ENCODE data around the gene RNF8.
"Not testable (repeated sequence)": the region's sequence is repeated elsewhere in the genome, so short reads cannot be mapped to it uniquely, and the experiment has no call there.

The RNF8 gene

DNA sequence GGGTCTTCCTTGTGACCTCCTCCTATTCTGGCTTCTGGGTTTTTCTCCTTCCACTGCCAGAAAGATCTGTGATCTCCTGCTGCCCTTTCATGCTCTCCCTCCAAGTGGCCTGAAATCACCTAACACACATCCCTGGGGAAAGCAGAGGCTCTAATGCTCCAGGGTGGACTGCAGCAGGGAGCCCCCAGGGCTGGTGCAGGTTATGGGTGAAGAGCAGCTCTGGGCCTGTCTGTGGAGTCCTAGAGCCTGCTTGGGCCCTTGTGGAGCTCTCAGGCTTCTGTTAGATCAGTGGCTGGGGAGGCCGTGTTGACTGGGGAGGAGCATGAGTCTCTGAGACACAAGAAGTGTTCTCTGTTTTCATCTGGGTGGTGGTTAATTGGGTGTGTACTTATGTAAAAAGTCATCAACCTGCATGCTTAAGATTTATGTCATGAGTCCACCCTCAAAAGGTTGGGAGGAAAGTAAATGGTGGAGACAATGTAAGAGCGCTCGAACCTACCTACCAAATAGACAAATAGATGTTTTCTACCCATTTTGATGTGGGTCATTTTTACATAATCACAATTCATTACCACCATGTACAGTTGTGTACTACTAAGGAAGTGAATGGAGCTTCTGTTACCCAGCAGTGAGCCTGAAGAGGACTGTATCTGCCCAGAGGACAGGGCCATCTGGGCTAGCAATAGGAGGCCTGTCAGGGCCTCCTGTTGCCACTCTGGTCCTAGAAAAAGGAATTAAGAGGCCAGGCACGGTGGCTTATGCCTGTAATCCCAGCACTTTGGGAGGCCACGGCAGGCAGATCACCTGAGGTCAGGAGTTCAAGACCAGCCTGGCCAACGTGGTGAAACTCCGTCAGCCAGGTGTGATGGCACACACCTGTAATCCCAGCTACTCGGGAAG lies 32.0 kb upstream of the RNF8 start:
- DNase-seq: no peak

DNA sequence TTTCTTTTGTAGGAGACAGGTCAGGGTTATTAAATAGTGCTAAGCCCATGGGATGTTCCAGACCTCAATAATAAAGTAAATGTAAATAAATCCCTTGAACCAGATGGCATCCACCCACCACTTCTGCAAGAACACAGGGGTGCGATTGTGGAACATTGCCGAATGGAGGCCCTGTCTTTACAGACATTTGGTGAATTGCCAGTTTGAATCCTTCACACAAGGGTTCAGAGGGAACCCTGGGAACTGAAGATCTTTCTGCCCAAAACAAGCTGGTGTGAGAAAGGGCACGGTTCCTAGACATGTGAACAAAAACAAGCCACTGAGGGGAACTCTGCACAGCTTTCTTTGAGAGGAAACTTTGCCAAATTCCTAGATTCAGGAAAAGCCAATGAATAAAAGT lies 30.2 kb upstream of the RNF8 start:
- DNase-seq: no peak

DNA sequence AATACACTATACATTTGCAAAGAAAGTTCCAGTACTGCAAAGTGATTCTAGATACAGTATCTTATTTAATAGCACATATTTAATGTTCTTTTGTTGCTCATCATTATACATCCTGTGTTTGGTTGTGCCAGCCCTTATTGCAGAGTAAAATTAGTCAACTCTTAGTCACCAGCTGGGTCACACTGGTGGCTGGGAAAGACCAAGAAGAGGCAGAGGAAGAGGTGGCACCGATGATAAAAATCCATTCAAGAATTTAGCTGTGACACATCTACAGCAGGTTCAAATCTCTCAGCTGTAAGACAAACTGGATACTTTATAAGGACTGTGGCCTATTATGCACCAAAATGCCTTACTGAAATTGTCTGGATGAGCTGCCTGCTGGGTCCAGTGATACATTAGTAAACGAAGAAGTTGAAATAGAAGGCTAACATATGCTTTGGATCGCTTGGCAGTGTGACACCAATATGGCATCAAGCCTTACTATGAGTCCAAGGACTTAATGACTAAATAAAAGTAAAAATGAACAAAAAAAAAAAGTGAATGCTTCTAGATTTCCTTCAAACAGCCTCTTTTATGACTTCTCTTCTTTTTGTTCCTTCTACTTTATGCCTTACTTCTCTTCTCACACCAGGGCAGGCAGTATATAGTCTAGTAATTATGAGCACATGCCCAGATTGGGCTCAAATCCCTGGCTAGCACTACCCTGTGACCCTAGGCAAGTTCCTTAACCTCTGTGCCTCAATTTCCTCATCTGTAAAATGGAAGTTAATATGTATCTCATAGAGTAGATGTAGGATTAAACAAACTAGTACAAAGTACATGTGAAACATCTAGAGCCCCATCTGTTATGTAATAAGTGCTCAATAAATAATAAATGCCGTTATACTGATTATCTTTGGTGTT lies 29.4 kb upstream of the RNF8 start:
- DNase-seq: no peak

DNA sequence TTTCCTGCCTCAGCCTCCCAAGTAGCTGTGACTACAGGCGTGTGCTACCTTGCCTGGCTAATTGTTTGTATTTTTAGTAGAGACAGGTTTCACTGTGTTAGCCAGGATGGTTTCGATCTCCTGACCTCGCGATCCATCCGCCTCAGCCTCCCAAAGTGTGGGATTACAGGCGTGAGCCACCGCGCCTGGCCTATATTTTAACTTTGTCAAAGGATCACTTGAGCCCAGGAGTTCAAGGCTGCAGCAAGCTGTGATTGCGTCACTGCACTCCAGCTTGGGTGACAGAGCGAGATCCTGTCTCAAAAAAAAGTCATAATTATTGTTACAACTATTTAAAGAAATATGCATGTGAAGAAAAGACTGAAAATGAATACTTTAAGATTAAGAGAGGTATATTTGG lies 23.4 kb upstream of the RNF8 start:
- not testable (repeated sequence) for DNase-seq

DNA sequence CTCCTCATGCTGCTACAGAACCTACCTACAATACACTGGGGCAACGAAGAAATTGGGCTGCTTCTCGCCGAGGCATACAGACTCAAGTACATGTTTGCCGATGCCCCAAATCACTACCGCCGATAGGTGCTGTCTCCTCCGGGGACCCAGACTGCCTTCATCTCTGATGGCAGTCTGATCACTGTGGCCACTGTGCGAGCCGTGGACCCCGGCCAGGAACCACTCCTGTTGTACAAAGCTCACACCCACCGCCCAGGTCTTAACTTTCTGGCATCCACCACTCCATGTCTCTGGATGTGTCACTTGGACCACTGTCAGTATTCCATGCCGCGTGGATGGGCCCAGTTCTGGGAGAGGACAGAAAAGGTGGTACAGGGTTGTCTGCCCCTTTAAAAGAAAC lies 22.7 kb upstream of the RNF8 start:
- no peak for DNase-seq

DNA sequence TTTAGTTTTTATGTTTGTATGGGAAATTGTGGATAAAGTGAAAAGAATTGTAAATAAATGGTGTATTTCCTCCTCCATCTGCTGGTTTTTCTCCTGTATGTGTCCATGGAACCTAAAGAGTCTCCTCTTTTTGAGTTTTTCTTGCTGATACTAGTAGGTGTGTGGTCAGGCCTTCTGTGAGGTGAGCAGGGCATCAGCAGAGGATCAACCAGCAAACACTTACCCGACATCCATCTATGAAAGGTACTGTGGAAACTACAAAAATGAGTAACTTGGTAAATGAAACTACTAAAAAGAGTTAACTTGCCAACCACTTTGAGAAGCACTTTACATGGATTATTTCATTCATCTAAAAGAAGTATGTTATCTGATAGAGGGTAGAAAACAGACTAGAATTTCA lies 20.9 kb upstream of the RNF8 start:
- DNase-seq: no peak

DNA sequence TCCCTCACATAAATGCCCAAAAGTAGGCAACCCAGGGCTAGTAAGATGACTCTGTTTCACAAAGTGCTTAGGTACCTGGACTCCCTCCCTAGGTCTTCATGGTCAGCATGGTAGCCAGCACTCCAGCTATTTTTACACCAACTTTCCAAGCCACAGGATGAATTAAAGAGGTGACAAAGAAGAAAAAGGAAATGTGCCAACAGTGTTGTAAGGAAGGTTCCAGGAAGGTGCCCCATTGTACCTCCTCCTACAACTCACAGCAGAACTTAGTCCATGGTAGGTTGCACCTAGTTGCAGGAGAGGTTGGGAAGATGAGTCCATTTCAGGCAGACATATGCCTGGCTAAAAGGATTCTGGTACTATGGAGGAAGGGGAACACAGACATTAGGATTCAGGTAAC lies 19.7 kb upstream of the RNF8 start:
- no peak for DNase-seq

DNA sequence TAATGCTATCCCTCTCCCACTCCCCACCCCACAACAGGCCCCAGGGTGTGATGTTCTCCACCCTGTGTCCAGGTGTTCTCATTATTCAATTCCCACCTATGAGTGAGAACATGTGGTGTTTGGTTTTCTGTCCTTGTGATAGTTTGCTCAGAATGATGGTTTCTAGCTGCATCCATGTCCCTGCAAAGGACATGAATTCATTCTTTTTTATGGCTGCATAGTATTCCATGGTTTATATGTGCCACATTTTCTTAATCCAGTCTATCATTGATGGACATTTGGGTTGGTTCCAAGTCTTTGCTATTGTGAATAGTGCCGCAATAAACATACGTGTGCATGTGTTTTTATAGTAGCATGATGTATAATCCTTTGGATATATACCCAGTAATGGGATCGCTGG lies 15.5 kb upstream of the RNF8 start:
- not testable (repeated sequence) for DNase-seq

DNA sequence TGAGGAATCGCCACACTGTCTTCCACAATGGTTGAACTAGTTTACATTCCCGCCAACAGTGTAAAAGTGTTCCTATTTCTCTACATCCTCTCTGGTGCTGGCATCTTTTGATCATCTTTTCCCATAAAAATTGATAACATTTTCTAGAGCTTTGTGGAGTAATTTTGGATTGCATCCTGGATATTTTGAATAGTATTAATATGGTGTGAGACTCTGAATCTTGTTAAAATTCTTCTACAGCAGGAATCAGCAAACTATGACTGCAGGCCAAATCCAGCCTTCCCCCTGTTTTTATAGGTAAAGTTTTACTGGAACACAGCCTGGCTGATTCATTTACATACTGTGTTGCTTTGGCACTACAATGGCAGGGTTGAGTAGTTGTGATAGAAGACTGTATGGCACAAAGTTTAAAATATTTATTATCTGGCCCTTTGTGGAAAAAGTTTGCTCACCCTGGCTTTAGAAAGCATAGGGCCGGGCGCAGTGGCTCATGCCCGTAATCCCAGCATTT lies 15.0 kb upstream of the RNF8 start:
- DNase-seq: no peak

DNA sequence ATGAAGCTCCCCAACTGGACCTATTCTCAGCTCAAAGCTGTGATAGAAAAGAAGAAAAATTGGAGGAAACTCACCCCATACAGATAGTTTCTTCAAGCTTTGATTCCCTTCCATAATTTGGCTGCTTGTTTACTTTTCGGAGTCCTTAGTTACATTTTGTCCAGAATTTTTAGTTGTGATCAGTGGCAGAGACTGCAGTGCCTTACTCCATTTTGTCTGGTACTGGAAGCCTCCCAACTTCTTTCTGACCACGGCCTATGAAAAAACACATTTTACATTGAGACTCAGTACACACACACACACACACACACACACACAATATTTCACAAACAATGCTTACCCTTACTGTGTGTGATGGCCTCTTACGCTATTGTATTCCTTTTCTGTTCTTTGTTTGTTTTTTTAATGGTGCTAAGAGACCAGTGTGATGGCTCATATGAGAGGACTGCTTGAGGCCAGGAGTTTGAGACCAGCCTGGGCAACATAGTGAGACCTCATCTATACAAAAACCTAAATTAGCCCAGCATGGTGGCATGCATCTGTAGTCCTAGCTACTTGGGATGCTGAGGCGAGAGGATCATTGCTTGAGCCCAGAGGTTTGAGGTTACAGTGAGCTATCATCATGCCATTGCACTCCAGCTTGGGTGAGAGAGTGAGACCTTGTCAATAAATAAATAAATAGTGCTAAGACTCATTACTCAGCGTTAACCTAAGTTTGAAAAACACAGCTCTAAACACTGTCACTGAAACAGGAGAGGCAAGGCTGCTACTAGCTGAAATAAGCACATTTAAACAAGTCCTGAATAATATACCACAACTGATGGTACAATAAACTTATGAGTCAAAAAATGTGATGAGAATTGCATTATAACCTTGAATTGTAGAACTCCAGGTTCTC lies 13.8 kb upstream of the RNF8 start:
- DNase-seq: no peak

DNA sequence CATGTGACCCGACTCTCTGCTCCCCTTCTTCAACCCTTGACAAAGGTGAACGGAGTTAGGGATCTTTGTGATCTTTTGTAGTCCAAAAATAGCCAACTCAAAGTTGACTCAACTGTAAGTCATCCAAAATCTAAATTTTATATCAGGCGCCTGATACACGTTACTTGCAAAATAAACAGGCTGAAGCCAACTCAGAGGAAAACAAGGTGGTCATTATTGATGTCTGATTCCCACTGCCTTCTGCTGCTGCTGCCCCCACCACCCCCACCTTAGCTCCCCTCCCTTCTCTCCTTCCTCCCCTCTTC lies 13.2 kb upstream of the RNF8 start:
- no peak for DNase-seq

DNA sequence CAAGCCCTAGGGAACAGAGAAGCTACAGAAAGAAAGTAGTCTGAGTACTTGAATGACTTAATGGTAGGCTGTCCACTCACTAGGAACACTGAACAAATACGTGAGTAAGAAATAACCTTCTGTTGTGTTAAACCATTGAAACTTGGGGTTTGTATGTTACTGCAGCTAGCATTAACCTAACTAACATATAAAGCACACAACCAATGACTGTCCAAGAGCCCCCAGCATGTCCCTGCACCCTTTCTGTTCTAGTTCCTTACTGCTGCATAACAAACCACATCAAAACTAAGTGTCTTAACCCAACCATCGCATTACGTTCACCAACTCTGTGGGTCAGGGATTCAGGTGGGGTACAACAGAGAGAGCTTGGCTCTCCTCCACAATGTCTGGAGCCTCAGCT lies 10.5 kb upstream of the RNF8 start:
- no peak for DNase-seq

DNA sequence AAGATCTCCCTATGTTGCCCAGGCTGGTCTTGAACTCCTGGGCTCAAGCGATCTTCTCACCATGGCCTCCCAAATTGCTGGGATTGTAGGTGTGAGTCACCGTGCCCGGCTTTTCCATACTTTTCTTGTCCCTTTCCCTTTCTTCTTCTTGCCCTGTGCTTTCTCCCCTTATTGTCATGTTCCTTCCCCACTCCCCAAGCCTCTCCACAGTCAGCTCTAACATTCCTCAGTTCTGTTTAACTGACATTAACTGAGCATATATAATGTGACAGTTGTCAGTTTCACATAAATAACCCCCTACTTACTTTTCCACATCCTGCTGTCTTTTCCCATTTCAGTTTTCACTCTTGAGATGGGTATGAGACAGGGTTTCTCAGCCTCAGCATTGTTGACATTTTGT lies 9.5 kb upstream of the RNF8 start:
- no peak for DNase-seq

DNA sequence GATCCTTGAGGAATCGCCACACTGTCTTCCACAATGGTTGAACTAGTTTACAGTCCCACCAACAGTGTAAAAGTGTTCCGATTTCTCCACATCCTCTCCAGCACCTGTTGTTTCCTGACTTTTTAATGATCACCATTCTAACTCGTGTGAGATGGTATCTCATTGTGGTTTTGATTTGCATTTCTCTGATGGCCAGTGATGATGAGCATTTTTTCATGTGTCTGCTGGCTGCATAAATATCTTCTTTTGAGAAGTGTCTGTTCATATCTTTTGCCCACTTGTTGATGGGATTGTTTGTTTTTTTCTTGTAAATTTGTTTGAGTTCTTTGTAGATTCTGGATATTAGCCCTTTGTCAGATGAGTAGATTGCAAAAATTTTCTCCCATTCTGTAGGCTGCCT lies 8.0 kb upstream of the RNF8 start:
- not testable (repeated sequence) for DNase-seq

DNA sequence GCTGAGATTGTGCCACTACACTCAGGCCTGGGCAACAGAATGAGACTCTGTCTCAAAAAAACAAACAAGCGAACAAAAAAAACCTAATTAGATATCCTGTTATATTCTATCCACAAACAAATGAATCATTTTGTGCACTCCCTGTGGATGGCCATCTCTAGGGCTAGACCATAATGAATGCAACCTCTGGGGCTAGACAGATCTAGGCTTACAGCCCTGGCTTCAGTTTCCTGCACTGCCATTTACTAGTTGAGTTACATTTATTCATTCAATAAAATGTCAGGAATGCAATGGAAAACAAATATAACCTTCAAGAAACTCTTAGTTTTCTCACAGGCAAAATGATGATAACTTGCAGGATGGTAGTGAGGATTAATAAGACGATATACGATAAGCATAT lies 6.6 kb upstream of the RNF8 start:
- no peak for DNase-seq

DNA sequence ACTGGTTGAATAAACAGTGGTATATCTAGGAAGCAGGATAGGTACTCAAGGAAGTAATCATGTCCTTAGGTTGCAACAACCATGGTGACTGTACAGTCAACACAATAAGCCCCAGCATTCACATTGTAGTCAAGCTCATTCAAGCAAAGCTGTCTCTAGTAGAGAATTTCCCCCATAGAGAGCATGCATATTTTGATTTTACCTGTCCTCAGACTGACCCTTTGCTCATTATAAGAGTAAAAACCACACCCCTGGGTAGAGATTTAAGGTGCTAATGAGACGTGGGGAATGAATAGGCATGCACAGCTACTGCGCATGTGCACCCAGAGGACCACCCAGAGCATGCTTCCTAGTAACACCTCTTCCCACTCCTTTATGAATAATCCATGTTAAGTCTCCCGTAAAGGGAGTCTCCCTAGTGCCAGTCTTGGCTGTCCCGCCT lies 6.1 kb upstream of the RNF8 start:
- DNase-seq: no peak

DNA sequence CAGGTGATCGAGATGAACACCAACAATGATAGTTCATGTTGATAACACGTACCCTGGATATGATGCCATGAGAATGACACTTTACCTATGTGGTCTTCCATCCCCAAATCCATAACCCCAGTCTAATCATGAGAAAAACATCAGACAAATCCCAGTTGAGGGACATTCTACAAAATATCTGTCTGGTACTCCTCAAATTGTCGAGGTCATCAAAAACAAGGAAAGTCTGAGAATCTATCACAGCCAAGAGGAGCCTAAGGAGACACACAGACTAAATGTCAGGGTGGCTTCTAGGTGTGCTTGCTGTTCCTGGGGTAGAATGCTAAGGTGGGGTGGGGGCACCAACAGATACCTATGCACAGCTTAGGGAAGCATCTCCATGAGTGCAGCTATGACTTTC lies 2.8 kb upstream of the RNF8 start:
- DNase-seq: no peak

DNA sequence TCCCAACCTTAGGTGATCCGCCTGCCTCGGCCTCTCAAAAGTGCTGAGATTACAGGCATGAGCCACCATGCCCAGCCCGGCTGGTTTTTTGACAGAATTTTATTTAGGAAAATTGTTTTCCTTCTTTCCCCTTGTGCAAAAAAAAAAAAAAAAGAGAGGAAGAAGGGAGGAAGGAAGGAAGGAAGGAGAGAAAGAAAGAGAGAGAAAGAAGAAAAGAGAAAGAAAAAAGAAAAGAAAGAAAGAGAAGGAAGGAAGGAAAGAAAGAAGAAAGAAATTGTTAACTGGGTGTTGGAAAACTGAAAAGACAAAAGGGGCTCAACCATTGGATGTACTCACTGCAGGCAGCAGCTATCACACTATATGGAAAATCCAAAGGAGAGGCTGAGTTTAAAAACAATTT lies 1.4 kb upstream of the RNF8 start:
- DNase-seq: no peak

DNA sequence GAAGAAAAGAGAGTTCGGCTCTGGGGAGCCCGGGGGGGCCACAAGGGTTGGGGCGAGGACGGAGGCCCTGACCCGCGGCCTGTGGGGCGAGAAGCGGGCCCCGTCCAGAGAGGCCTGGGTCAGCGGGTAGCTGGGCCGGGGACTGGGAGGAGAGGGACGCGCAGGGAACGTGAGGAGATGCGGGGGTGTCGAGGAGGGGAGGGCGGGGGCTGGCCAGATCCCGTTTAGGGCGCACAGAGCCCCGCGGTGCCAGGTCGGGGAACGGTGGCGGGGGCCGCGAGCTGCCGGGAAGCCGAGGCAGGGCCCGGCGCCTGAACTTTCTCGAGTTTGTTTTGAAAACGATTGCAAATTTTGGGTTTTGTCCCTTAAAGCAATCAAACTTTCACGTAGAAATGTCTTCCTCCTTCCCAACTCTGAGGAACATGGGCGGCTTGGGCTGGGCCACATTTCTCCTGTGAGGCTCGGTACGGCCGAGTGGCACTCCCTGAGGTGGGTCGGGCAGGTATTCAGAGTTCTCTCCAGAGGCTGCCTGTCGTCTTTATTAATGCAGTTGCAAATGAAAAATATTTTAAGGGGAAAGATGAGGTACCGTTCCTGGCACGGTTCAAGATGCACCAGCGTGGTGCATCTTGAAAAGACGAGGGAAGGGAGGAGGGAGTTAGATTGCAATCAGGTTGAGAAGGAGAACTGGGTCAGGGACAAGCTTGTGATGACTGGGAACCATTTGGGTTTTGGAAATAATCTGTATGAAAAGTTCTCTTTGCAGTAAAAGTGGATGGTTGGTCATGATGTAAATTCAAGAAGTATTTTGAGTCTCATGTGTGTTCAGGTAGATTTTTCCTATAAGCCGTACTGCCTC lies 972 bp downstream of the RNF8 start:
- DNase-seq: no peak

DNA sequence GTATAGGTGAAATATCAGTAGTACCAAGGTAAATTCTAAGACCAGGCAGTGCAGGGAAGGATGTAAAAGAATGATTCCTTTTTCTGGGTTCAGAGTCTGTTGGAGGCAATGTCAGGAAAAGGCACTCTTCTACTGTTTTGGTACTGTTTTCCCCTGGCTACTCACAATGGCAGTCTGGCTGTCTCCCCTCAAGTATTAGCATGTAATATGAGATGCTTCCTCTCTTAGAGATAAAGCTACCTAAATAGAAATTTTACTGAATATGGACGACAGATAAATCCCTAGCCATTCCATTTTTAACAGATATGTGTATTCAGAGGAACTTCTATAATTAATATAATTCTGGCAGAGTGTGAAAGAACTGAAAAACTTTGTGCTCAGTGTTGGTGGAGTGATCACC lies 3.5 kb downstream of the RNF8 start:
- DNase-seq: no peak

DNA sequence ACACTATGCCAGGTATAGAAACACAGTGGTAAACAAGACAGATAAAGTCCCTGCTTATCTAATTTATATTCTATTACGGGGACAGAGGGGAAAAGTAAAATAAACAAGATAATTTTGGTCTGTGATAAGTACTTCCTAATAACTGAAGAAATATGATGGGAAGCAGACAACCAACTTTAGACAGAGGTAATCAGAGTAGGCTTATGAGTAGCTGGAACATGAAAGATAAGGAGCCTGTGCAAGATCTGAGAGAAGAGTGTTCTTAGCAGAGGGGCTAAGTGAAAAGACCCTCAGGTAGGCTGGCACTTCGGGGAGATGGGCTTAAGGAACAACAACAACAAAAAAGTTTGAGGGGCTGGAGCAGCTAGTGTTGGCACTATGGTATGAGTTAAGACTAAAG lies 4.1 kb downstream of the RNF8 start:
- DNase-seq: no peak

DNA sequence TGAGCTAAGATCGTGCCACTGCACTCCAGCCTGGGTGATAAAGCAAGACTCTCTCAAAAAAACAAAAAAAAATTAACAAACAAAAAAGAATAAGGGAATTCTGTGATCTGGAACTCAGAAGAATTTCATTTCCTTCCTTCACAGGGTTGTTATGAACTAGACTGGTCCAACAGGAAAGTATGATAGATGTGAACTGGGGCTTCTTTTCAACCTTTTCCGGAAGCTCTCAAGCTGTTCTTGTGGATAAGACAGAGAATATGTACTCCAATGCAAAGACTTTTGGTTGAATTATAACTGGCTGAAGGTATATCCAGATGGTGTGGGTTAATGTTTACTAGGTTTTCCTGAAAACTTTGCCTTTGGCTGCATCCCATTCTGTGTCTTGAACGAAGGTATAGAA lies 5.3 kb downstream of the RNF8 start:
- DNase-seq: no peak
